ENCODE measurements around the gene B3GAT2.

The B3GAT2 gene

DNA sequence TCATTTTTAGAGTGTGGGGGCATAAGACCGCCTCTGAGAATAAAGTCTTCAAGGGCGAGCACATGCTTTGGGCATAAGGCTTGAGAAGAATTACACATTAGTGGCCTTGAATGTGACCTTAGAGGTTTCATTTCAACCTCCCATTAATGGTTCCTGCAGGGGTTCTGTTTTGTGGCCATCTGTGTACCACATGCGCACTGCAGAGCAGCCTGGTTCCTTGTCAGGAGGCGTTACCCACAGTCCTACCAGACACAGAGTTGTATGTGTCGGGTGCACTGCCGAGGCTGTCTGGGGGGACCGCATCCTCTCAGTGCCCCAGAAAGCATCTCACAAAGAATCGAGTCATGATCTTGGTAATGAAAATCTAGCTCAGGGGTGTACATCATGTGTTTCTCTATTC, 115.7 kb downstream of the B3GAT2 start:
- no peak for ATAC-seq

DNA sequence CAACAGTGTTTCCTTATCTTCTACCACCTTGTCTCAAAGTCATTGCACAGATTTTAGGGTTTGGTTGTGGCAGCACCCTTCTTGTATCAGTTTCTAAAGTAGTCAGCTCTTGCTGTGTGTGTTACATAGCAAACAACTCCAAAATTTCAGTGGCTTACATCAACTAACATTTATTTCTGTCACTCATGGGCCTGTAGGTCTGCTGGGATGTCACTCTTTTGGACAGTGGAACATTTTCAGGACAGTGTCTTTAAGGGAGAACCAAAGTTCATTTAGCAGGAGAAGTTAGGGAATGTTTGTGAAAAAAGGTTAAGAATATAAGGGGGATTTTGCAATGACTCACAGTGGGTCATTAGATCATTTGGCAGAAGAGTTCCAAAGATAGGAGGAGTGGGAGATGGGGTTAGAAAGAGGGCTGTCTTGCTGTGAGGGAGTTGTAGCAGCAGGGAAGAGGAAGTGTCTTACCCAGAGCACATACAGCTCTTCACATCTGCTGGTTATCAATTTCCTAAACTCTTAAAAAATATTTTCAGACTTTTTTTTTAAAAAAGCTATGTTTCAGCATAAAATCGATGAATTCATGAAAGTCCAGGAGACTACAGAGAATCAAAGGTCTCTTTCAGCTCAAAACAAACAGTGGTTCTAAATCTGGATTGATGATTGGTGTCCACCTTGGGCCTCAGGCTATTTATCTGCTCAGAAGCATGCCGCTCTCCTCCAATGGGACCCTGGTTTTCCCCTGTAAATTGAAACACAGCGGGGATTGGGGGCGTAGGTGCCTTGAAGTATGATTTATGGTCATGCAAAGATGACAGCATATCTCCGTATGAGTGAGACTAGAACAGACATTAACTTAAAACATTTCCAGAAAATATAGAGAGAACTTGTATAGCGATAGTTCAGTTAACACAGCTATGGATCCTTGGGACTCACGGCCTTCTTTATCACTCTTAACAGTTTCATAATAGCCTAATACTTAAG, 117.3 kb downstream of the B3GAT2 start:
- no peak for ATAC-seq

DNA sequence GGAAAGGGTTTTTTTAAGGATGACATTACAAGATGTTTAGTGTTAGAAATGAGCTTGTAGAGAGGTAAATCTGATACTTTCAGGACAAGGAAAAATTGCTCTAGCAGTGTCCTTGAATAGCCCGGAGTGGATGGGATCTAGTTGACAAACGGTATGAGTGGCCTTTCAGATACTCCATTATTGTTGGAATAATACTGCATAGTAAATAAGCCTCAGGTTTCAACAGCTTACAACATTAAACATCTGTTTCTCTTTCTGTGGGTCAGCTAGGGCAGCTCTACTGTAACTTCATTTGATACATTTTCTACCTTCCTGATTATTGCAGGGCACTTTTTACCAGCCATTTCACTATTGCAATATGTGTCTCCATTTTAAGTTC, 118.0 kb downstream of the B3GAT2 start:
- ATAC-seq: no peak

DNA sequence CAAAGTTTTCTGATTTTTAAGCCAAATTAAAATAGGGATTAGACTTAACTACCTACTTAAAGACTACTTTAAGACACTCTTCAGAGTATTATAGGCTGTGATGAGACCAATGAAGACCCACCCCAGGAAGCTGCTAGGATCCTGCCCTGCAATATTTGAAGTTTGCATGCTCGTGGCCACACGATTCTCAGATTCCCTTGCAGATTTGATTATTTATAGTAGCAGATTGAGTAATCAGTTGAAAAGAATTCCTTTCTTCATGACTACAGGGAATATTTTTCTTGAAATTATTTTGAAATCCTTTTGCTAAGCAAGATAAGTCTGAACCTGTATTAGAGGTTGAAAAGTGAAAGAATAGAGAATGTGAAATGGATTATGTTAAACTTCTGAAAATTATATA, 122.3 kb downstream of the B3GAT2 start:
- ATAC-seq: no peak

DNA sequence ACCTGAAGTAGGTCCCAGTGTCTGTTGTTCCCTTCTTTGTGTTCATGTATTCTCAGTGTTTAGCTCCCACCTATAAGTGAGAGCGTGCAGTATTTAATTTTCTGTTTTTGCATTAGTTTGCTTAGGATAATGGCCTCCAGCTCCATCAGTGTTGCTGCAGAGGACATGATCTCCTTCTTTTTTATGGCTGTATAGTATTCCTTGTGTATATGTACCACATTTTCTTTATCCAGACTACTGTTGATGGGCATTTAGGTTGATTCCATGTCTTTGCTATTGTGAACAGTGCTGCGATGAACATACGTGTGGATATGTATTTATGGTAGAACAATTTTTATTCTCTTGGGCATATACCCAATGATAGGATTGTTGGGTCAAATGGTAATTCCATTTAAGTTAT, 125.4 kb downstream of the B3GAT2 start:
- no peak for ATAC-seq

DNA sequence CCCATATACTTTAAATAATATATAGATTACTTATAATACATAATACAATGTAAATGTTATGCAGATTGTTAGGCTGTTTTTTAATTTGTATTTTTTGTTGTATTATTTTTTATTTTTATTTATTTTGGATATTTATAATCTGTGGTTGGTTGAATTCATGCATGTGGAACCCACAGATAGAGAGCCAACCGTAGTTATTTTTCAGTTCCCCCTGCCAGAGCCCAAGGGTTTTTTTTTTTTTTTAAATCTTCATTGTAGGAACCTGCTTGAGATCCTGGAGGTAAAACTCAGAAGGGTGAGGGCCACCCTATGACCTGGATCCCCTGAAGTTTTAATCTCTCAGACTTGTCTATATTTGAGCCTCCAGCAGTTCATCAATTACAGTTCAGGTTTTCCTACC, 133.2 kb downstream of the B3GAT2 start:
- no peak for ATAC-seq

DNA sequence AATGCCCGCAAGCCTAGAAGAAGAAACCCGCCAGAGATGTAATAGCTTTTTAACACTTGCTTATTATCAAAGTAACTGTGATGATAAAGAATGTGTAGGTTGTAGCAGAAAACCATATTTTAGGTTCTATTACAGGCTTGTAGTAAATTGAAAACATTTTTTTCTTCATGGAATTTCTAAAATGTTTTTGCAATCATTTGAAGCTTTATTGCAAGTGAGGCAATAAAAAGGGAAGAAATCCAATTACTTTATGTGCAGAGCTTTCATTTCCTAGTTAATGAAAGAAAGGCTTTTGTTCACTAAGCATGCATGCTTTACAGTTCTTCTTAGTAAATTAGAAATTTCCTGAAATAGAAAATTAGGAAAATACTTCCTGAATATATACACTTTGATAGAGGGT, 135.1 kb downstream of the B3GAT2 start:
- ATAC-seq: no peak

DNA sequence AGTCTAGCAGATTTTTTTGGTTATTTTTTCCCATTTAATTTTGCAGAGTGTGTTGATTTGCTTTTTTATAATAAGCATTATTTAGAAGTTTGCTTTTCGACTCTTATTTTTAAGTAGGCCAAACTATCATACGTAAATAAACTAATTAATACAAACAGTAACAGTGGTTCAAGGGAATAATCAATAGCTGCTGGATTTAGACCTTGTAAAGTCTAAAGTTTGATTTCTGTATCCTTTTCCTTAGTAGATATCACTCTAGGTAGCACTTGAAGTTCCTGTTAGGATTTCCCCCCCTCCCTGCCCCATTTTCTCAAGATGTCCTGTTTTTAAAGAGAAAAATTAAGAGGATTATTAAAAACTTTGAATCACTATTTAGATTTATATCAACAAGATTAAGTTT, 136.1 kb downstream of the B3GAT2 start:
- no peak for ATAC-seq

DNA sequence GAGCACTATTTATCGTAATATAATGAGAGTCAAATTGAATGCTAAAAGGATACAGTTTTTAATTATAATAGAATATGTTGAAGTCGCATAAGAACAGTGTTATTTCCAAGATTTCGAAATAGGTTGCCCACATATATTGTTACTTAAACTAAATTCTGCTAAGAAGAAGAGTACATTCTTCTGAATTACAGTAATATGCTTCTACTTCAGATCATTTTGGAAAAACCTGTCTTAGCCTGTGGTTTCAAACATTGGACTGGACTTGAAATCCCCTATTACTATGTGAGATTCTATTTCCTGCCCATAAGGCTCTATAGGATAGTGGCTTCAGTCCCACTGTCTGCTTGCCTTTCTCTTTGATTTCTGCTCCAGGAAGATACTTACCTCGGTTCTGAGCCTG, 137.2 kb downstream of the B3GAT2 start:
- ATAC-seq: no peak

DNA sequence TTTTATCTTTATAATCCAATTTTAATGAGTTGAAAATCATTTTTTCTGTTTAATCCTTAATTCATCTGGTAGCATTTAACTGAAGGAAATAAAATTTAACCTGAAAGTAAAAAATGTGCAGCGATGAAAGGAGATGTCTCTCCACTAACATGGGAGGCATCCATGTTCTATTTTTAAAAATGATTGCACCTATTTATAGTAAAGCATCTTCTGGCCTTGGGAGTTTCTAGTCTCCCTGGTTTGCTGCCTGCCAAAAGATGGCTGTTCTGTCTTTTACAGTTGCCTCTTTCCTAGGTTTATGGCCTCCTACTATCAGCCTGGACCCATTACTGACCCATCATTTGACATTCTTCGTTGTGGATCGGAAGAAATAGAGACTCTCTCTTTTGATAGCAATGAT, 143.0 kb downstream of the B3GAT2 start:
- no peak for ATAC-seq

DNA sequence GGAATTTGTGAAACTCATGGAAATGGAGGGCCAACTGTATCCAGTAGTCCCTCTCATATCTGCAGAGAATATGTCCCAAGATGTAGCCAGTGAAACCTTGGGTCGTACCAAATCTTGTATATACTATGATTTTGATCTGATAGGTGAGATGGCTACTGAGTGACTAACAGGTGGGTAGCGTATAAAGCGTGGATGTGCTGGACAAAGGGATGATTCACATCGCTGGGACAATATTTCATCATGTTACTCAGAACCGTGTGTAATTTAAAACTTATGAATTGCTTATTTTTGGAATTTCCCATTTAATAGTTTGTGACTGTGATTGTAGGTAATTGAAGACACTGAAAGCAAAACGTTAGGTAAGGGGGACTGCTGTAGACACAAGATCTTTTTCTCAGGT, 145.1 kb downstream of the B3GAT2 start:
- ATAC-seq: no peak

All from activated CD4-positive, CD25-positive, alpha-beta regulatory T cell treated with anti-CD3 and anti-CD28 coated beads, Interleukin-2, amount 50 U/mL, for 24 hours (primary cell).